Measurements from ENCODE around the gene PRMT1. TPM values are rescaled to one million over a fixed set of nuclear protein-coding genes. Genes with fewer than 3 reads are reported as not detected.
A peak's percentile ranks its signal among the peaks of the same experiment; 100 is the strongest.

Gene PRMT1
- total and polyA plus RNA-seq, 2 of the 13 experiments (the other 11 are each of a cell fraction or from before 2014, with no cell fraction given), result 324 to 374 TPM

GRCh38 chr19:49640113-49640898, 36.8 kb upstream of the PRMT1 start, which contains the start of gene RRAS (continued):
- TF ChIP-seq ZNF570 (CRISPR knock-in tag; IDR thresholded peaks at IDR 0.05; ENCODE audit: borderline replicate concordance) (no peak), CREM (IDR thresholded peaks at IDR 0.05) (peak; percentile 71), CREM (CRISPR knock-in tag; IDR thresholded peaks at IDR 0.05) (no peak), ZMAT3 (CRISPR knock-in tag; conservative IDR thresholded peaks at IDR 0.05) (peak; percentile 84; the same call in 1 of the 2 replicates), ZSCAN20 (CRISPR knock-in tag; IDR thresholded peaks at IDR 0.05; ENCODE audit: borderline replicate concordance) (no peak), ZNF580 (CRISPR knock-in tag; IDR thresholded peaks at IDR 0.05; ENCODE audit: borderline replicate concordance, low read depth) (no peak), ARNT (IDR thresholded peaks at IDR 0.05) (no peak), SOX13 (IDR thresholded peaks at IDR 0.05) (no peak), SOX13 (CRISPR knock-in tag; conservative IDR thresholded peaks at IDR 0.05 in 1 of 2, IDR thresholded peaks at IDR 0.05 in 1 of 2) (peak in 1 of 2 experiments; percentile 36; a peak in 1 of 4 replicates), SNAPC2 (CRISPR knock-in tag; IDR thresholded peaks at IDR 0.05) (peak; percentile 69; the same call in 1 of the 2 replicates), ZNF589 (CRISPR knock-in tag; conservative IDR thresholded peaks at IDR 0.05) (0 out of 2 replicates have a peak, but pooled peaks have one; percentile 29), SNAPC4 (CRISPR knock-in tag; IDR thresholded peaks at IDR 0.05) (peak; percentile 98), ZNF737 (CRISPR knock-in tag; IDR thresholded peaks at IDR 0.05; ENCODE audit: borderline replicate concordance) (no peak), PHF8 (CRISPR knock-in tag; IDR thresholded peaks at IDR 0.05) (peak; percentile 55), ZC3H4 (CRISPR knock-in tag; IDR thresholded peaks at IDR 0.05; ENCODE audit: borderline replicate concordance) (no peak), ZBTB2 (CRISPR knock-in tag; IDR thresholded peaks at IDR 0.05; ENCODE audit: low read depth) (peak; percentile 88), KDM2A (CRISPR knock-in tag; IDR thresholded peaks at IDR 0.05; ENCODE audit: borderline replicate concordance, low read depth) (peak; percentile 77; the same call in 1 of the 2 replicates), ADNP (CRISPR knock-in tag; IDR thresholded peaks at IDR 0.05) (no peak), BORCS8-MEF2B (CRISPR knock-in tag; IDR thresholded peaks at IDR 0.05) (peak; percentile 32; the same call in 1 of the 2 replicates)
- TF ChIP-seq, protein P1, sequence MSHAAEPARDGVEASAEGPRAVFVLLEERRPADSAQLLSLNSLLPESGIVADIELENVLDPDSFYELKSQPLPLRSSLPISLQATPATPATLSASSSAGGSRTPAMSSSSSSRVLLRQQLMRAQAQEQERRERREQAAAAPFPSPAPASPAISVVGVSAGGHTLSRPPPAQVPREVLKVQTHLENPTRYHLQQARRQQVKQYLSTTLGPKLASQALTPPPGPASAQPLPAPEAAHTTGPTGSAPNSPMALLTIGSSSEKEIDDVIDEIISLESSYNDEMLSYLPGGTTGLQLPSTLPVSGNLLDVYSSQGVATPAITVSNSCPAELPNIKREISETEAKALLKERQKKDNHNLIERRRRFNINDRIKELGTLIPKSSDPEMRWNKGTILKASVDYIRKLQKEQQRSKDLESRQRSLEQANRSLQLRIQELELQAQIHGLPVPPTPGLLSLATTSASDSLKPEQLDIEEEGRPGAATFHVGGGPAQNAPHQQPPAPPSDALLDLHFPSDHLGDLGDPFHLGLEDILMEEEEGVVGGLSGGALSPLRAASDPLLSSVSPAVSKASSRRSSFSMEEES (CRISPR knock-in tag; IDR thresholded peaks at IDR 0.05), result no peak
- TF ChIP-seq, protein P2, sequence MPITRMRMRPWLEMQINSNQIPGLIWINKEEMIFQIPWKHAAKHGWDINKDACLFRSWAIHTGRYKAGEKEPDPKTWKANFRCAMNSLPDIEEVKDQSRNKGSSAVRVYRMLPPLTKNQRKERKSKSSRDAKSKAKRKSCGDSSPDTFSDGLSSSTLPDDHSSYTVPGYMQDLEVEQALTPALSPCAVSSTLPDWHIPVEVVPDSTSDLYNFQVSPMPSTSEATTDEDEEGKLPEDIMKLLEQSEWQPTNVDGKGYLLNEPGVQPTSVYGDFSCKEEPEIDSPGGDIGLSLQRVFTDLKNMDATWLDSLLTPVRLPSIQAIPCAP (CRISPR knock-in tag; IDR thresholded peaks at IDR 0.05; ENCODE audit: low read depth), result no peak

Measured in HepG2 (cell line).